ENCODE results near the gene ARID3B. TPM values are rescaled to one million over a fixed set of nuclear protein-coding genes. Genes with fewer than 3 reads are reported as not detected.

The ARID3B gene
- total and polyA plus RNA-seq, 2 of the 13 experiments (the other 11 are each of a cell fraction or from before 2014, with no cell fraction given) = 5.3 to 12.8 TPM

DNA sequence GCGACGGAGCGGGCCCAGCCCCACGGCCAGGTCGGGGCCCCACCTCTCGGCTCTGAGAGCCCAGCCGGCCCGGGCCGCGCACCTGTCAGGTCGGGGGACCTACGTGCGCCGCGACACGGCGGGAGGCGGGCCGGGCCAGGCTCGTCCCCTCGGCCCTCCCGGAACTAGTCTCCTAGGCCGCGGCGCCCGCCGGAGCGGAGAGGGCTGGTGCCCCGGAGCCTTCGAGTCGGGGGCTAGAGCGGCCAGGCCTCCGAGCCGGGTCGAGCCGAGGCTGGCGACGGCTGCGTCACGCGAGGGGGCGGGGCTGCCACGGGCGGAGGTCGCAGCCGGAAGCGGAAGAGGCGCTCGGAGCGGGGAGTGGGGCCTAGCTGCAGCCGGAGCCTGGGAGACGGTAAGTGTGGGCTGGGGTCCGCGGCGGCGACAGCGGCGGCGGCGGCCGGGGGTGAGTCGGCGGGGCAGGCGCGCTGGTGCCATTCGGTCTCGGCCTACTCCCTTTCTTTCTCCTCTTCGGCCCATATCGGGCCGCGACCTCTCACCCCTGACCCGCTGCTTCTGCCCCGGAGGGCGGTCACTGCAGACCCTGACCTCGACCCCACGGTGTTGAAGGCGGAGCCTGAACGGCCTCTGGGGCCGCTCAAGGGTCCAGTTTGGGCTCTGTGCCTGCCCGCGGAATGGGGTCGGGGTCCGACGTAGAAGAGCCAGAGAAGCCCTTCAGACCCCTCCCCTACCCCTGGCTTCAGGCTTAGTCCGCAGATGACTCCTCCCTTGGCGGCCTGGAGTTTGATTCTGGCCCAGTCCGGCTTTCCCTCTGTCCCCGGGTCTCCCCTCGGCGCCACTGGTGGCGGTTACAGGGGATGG is 74.7 kb downstream of the ARID3B start, which contains the start of gene CLK3 (continued):
- TF ChIP-seq, protein P1, sequence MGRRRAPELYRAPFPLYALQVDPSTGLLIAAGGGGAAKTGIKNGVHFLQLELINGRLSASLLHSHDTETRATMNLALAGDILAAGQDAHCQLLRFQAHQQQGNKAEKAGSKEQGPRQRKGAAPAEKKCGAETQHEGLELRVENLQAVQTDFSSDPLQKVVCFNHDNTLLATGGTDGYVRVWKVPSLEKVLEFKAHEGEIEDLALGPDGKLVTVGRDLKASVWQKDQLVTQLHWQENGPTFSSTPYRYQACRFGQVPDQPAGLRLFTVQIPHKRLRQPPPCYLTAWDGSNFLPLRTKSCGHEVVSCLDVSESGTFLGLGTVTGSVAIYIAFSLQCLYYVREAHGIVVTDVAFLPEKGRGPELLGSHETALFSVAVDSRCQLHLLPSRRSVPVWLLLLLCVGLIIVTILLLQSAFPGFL (CRISPR knock-in tag; IDR thresholded peaks at IDR 0.05) = 0 out of 2 replicates have a peak, but pooled peaks have one; percentile 25
- TF ChIP-seq, protein P2, sequence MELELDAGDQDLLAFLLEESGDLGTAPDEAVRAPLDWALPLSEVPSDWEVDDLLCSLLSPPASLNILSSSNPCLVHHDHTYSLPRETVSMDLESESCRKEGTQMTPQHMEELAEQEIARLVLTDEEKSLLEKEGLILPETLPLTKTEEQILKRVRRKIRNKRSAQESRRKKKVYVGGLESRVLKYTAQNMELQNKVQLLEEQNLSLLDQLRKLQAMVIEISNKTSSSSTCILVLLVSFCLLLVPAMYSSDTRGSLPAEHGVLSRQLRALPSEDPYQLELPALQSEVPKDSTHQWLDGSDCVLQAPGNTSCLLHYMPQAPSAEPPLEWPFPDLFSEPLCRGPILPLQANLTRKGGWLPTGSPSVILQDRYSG (CRISPR knock-in tag; IDR thresholded peaks at IDR 0.05) = no peak
- TF ChIP-seq MTA1 (CRISPR knock-in tag; IDR thresholded peaks at IDR 0.05; ENCODE audit: borderline replicate concordance) (peak; percentile 90; the same call in 1 of the 2 replicates), ZNF510 (CRISPR knock-in tag; IDR thresholded peaks at IDR 0.05; ENCODE audit: low read depth) (0 out of 2 replicates have a peak, but pooled peaks have one; percentile 5), MED1 (CRISPR knock-in tag; IDR thresholded peaks at IDR 0.05) (peak; percentile 83), CBX1 (IDR thresholded peaks at IDR 0.05; ENCODE audit: low read depth) (peak; percentile 38), ZNF572 (CRISPR knock-in tag; IDR thresholded peaks at IDR 0.05) (peak; percentile 10; the same call in 1 of the 2 replicates), ZNF564 (CRISPR knock-in tag; IDR thresholded peaks at IDR 0.05) (no peak), KLF13 (CRISPR knock-in tag; IDR thresholded peaks at IDR 0.05) (no peak), ZNF451 (CRISPR knock-in tag; IDR thresholded peaks at IDR 0.05) (no peak; the same call in none of the 2 replicates), ZNF703 (CRISPR knock-in tag; IDR thresholded peaks at IDR 0.05; ENCODE audit: borderline replicate concordance) (peak; percentile 91; the same call in 1 of the 2 replicates)
- TF ChIP-seq, protein P3, sequence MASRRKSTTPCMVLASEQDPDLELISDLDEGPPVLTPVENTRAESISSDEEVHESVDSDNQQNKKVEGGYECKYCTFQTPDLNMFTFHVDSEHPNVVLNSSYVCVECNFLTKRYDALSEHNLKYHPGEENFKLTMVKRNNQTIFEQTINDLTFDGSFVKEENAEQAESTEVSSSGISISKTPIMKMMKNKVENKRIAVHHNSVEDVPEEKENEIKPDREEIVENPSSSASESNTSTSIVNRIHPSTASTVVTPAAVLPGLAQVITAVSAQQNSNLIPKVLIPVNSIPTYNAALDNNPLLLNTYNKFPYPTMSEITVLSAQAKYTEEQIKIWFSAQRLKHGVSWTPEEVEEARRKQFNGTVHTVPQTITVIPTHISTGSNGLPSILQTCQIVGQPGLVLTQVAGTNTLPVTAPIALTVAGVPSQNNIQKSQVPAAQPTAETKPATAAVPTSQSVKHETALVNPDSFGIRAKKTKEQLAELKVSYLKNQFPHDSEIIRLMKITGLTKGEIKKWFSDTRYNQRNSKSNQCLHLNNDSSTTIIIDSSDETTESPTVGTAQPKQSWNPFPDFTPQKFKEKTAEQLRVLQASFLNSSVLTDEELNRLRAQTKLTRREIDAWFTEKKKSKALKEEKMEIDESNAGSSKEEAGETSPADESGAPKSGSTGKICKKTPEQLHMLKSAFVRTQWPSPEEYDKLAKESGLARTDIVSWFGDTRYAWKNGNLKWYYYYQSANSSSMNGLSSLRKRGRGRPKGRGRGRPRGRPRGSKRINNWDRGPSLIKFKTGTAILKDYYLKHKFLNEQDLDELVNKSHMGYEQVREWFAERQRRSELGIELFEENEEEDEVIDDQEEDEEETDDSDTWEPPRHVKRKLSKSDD (CRISPR knock-in tag; IDR thresholded peaks at IDR 0.05; ENCODE audit: low read depth) = peak; percentile 77
- TF ChIP-seq, protein P4, sequence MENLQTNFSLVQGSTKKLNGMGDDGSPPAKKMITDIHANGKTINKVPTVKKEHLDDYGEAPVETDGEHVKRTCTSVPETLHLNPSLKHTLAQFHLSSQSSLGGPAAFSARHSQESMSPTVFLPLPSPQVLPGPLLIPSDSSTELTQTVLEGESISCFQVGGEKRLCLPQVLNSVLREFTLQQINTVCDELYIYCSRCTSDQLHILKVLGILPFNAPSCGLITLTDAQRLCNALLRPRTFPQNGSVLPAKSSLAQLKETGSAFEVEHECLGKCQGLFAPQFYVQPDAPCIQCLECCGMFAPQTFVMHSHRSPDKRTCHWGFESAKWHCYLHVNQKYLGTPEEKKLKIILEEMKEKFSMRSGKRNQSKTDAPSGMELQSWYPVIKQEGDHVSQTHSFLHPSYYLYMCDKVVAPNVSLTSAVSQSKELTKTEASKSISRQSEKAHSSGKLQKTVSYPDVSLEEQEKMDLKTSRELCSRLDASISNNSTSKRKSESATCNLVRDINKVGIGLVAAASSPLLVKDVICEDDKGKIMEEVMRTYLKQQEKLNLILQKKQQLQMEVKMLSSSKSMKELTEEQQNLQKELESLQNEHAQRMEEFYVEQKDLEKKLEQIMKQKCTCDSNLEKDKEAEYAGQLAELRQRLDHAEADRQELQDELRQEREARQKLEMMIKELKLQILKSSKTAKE (CRISPR knock-in tag; IDR thresholded peaks at IDR 0.05; ENCODE audit: borderline replicate concordance) = peak; percentile 70; the same call in 1 of the 2 replicates
- TF ChIP-seq, protein P5, sequence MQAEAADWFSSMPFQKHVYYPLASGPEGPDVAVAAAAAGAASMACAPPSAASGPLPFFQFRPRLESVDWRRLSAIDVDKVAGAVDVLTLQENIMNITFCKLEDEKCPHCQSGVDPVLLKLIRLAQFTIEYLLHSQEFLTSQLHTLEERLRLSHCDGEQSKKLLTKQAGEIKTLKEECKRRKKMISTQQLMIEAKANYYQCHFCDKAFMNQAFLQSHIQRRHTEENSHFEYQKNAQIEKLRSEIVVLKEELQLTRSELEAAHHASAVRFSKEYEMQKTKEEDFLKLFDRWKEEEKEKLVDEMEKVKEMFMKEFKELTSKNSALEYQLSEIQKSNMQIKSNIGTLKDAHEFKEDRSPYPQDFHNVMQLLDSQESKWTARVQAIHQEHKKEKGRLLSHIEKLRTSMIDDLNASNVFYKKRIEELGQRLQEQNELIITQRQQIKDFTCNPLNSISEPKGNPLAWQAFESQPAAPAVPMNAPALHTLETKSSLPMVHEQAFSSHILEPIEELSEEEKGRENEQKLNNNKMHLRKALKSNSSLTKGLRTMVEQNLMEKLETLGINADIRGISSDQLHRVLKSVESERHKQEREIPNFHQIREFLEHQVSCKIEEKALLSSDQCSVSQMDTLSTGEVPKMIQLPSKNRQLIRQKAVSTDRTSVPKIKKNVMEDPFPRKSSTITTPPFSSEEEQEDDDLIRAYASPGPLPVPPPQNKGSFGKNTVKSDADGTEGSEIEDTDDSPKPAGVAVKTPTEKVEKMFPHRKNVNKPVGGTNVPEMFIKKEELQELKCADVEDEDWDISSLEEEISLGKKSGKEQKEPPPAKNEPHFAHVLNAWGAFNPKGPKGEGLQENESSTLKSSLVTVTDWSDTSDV (CRISPR knock-in tag; IDR thresholded peaks at IDR 0.05) = peak; percentile 93
- TF ChIP-seq, protein P6, sequence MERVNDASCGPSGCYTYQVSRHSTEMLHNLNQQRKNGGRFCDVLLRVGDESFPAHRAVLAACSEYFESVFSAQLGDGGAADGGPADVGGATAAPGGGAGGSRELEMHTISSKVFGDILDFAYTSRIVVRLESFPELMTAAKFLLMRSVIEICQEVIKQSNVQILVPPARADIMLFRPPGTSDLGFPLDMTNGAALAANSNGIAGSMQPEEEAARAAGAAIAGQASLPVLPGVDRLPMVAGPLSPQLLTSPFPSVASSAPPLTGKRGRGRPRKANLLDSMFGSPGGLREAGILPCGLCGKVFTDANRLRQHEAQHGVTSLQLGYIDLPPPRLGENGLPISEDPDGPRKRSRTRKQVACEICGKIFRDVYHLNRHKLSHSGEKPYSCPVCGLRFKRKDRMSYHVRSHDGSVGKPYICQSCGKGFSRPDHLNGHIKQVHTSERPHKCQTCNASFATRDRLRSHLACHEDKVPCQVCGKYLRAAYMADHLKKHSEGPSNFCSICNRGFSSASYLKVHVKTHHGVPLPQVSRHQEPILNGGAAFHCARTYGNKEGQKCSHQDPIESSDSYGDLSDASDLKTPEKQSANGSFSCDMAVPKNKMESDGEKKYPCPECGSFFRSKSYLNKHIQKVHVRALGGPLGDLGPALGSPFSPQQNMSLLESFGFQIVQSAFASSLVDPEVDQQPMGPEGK (CRISPR knock-in tag; IDR thresholded peaks at IDR 0.05) = peak; percentile 69

Data from HepG2 (cell line).